Endometrium (tissue), 2 donors: Measurements from ENCODE around the gene PEX16.

Source experiments
- FAIRE-seq: peaks from 2 replicates; lab custom pipeline; 2012; peaks lifted over from hg19 to GRCh38; lab: Jason Lieb, UNC
- donor health status: control.
- donor health status: control.

PEX16 gene

DNA sequence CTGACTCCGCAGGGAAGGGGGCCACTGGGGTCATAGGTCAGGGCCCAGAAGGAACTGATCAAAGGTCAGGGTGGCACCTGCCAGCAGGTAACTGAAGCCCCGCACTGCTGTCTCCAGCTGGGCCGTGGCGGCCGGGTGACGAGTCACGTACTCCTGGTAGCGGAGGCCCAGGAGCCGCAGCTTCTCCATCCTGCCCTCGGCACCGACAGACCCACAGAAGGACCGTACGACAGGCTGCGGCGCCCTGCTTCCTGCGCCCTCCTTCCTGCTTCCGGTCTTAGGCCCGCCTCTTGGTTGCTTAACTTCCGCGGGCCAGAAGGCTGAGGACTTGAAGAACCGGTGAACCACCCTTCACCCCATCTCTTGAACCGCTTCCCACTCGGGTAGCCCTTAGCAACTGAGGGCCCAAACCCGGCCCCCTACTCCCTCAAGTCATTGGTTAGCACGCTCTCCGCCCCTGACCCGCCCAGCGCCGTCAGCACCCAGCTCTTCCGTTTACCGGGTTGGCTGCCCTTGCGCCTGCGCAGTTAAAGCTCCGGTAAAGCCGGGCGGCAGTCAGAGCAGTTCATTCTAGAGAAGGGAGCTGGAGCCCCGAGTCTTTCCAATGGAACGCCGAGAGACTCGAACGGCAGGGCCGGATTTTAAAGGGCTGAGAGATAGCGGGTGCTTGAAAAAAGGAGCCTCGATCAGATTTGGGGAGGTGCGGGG lies at the start of gene PEX16:
Gene PEX16, minus strand, starts transcription at position 255 of the 708 bp plus-strand sequence. Its CDS starts 66 bp downstream, at position 189.
- peak; percentile 88 for FAIRE-seq

DNA sequence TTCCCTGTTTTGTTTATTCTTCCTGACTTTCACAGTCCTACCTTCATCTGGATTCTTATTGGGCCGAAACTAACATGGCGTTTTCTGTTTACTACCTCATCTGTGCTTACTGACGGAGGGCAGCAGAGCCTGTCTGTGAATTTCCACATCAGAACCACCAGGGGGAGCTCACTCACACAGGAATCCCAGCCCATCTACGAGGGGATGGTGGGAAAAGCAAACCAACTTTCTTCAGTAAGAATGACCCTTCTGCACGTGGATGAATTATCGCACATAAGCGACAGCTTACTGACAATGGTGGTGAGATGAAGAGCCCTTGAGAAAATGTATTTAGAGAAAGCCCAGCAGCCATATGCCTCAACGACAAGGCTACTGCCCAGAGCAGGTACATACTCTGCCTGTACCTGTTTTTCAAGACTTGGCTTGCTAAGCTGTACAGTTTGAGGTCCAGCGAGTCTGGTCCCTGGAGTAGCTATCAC lies 47.3 kb upstream of the PEX16 start:
- FAIRE-seq, result peak; percentile 54

DNA sequence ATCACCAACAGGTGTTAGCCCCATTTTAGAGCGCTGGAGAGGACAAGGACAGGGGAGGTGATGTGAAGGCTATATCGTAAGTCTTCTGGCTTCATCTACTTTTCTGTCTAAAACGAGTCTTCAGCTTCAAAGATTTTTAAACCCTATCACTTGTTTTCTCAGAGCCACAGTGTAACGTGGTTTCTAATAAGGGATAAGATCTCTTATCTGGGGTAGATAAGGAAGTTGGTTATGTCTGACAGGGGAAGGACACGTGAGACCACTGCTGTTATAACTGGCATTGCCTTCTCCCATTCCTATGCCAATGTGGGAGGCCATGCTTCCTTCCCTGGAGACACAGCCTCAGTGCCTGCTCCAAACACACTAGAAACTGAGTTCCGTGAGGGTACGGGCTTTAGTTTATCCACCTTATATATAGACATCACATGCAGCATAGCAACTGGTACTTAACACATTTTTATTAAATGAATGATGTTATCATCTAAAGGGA lies 44.1 kb upstream of the PEX16 start:
- no peak for FAIRE-seq

DNA sequence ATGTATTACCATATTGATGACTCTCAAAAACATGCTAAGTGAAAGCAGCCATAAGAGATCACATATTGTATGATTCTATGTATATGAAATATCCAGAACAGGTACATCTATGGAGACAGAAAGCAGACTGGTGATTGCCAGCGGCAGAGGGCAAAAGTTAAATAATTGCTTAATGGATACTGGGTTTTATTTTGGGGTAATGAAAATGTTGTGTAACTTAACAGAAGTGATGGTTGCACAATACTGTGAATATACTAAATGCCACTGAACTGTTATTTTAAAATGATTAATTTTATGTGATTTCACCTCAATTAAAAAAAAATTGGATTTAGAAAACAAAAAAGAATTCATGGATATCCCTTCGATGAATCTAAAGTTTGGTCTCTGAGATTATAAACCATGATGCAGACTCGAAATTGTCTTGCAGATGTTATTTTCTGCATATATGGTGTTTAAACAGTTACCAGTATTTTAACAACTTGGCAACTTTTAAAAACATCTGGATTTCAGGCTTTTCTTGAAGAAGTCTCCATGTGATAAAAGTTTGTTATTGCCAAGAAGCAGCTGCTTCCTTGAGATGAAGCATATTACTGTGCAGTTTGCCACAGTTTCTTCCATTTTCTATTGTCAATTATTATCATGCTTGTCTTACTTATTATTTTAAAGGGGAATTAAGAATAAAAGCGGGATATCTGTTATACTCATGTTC lies 42.9 kb upstream of the PEX16 start:
- FAIRE-seq, result peak; percentile 93

DNA sequence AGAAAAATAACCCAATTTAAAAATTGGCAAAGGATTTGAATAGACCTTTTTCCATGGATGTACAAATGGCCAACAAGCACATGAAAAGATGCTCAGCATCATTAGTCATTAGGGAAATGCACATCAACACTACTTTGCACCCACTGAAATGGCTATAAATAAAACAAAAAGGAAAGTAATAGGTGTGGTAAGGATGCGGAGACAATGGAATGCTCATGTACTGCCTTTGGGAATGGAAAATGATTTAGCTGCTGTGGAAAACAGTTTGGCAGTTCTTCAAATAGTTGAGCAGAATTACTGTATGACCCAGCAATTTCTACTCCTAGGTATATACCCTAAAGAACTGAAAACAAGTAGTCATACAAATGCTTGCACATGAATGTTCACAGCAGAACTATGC lies 42.2 kb upstream of the PEX16 start:
- no peak for FAIRE-seq

DNA sequence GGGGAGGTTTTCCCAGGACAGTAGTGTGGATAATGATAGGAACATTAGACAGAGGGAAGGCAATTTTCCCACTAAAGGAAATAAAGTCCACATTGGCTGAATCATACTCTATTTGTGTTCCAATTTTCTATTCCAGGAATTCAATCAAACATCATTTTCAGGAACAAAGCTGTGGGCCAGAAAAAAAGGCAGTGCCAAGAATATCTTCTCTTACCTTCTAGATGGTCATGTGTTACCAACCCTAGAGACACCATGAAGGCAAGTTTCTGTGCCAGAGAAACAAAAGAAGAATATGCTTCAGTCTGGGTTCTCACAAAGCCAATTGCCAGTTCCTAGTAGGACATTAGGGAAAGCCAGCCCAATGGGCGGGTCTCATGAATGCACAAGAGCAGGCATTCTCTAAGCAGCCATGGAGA lies 32.3 kb upstream of the PEX16 start:
- FAIRE-seq, result no peak

DNA sequence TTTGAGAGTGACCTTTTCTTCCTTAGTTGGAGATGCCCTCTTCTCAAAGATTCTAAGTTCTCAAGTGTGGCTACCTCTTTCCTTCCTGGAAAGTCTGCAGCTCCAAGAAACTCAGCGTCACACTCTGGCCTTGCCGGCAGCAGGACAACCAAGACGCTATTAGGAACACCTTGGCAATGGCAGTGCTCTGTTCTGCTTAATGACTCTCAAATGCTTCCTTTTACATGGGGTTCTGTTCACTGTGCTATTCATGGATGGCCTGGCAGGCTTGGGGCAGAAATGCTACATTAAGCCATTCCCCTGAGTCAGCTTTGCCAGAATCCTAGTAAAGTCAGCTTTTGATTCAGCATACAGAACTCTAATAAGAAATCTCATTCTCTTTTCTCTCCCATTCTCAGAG lies 30.7 kb upstream of the PEX16 start:
- no peak for FAIRE-seq

DNA sequence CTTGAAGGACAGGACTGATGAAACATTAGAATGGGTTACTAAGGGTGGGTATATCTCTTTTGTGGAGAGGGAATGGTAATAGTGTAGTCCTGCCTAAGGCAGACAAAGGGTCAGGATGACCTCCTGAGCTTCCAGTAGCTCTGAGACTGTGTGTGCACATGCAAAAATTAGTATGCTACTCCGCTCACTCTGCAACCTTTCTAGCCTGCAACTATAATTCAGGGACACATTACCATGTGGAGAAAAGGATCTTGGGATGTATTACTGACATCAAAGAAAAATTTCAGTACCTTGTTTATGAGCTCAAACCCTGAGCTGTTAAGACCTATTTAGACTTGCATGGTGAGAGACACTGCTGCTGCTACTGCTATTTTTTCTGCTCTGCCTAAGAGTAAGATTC lies 30.2 kb upstream of the PEX16 start:
- FAIRE-seq, result no peak

DNA sequence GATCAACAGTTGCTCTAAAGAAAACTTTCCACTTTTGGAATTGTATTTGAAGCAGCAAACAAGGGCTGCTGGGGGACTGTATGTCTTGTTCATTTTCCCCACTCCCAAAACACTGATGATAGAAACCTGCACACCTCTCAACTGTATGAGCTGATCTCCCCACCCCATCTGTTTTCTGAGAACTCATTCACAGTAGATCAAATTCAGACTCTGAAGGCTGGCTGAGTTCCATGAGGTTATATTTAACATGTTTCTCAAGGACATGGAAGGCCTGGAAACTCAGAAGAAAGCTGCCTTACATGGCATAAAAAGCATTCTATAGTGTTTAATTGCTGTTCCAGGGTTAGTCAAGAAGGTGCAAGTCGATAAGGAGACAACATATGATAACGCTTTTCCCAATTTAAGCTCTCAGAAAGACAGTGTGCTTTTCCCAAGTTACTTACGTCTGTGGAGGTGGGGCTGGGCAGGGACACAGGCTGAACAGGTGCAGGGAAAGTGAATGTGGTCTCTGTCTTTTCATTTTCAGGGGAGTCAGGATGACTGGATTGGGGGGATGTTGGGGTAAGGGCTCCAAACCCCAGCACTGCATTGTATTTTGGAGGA lies 27.8 kb upstream of the PEX16 start:
- no peak for FAIRE-seq

DNA sequence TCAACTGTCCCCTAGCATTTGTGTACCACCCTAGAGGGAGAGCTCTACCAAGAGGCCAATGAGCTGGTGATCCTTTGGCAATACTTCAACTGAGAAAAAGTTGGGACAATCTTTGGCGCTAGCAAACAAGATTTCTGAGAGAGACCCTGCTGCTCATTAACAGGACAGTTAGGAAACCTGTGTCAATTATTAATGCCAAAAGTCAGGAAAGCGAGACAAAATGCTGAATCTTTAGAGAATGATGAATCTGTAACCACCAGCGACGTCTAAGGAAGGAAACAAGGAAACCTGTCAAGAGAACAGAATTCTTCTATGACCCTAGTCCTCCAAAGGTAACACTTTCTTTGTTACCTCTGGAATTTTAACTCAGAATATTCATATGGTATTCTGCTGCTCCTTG lies 24.7 kb upstream of the PEX16 start:
- FAIRE-seq, result no peak

DNA sequence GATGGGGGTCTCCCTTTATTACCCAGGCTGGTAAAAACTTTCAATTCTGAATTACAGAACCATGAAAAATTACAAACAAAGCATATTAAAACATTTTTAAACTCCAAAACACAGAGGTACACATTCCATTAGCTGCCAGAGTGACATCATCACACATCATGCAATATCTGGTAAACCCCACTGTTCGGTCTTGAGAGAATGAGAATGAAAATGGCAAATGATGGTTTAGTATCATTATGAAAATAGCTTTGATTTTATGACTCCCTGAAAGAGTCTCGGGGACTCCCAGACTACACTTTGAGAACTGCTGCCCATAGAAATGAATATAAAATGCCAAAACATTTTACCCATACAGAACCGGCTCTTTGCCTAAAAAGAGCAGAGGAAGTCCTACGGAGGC lies 23.6 kb upstream of the PEX16 start:
- no peak for FAIRE-seq

DNA sequence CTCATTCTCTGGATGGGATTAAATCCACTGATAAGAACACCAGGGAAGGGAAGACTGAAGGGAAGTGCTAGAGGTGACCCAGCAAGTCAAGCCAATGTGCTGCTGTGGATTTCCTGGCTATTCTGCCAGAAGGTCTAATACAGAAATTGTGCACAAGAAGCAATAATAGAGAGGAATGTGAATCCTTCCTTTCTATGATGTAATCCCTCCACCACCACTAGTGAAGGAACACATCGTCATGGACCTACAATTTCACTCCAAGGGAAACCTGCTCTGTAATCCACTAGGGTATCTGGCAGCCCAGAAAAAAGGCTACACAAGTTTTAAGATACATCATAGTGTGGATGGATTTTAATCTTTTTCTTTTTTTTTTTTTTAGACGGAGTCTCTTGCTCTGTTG lies 22.2 kb upstream of the PEX16 start:
- no peak for FAIRE-seq

DNA sequence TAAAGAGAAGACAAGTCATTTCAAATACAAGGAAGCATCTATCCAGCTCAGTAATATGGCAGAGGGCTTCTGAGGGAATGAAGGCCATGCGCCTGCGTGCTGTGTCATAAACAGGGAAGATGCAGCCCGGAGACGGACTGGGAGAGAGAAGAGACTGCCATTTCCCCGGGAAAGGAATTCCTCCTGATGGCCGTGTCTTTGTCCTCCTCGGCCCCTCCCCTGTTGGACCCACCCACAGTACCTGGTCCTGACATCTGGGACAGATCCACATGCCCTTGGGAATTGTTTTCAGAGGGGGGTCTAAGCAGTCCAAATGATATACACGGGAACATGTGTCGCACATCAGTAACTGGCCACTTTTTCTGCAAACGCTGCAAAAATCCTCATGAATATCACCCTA lies 20.2 kb upstream of the PEX16 start:
- no peak for FAIRE-seq

DNA sequence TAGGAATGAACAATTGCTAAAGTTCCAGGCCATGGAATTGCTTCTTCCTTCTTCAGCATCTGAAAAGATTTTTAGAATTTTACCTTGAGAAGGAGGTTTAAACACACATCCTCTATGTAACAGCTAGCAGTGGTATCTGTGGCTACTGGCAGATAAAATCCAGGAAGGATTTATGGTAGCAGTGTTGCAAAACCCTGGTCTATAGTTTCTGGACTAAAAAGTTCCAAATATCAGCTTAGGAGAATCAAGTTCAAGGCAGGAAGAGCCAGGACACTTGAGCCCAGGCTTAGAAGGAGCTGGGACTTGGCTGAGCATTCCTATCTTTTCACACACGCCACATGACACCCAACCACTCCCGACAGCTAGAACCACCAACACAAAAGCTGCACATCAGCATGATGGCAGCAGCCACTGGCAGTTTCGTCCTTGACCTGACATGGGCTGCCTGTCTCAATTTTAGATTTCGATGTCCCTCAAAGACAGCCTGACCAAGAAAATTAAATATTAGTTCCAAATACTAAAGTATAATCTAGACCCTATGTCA lies 18.9 kb upstream of the PEX16 start:
- no peak for FAIRE-seq

DNA sequence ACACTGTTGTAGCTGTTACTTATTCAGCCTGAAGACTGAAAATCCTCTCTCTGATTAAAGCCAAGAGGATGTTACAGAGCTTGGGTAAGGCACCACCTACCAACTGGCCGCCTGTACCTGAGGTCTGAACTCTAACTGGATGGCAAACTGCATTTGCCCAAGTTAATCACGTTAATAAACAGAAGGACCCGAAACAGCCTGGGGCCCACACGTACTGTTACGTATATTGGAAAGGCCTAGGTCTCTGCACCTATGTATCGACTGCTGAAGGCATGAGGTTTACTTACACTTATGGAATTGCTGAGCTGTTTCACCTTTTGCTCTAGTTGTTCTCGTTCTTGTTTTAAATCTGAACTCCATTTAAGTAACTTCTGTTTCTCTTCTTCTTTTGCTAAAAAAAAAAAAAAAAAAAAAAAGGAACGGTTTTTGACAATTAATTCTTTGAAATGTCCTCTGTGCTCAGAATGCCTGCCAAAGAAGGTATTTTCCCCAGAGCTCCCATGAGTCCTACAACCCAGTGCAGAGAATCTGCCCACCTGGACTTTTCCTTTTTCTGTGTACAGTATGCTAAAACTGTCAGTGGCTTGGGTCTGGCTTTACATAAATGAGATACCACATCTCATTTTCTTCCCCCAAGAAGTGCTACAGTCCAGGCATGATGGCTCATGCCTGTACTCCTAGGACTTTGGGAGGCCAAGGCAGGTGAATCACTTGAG lies 17.8 kb upstream of the PEX16 start:
- no peak for FAIRE-seq

DNA sequence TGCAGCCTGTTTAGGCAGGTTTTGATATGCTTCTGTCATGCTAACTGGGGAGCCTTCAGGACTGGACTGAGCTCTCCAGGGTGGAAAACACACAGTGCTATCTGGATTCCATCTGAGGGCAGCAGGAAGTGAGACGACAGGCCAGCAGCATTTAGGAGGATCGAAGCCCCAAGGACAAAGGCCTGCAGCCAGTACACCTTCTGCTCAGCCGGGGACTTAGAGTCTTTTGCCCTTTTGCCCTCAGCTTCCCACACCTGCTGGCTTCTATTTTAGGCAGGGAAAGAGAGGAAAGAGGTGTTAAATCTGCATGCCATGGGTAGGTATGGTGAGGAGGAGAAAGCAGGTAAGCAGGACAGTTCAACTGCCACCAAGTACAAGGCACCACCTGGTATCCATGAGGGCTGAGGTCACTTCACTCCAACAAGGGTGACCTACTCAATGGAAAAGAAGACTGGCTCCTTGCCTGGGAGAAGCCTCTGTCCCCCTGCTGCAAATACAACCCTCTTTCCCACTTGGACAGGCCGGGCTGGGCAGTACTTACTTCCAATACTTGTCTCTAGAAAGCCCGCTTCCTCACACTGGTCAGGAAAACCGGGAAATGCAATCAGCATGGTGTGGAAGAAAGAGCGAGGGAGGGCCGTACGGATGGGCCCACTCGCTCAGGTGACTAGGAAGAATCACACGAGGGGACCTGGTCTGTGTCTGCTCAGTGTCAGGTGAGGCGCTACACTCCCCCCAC lies 17.1 kb upstream of the PEX16 start:
- no peak for FAIRE-seq

DNA sequence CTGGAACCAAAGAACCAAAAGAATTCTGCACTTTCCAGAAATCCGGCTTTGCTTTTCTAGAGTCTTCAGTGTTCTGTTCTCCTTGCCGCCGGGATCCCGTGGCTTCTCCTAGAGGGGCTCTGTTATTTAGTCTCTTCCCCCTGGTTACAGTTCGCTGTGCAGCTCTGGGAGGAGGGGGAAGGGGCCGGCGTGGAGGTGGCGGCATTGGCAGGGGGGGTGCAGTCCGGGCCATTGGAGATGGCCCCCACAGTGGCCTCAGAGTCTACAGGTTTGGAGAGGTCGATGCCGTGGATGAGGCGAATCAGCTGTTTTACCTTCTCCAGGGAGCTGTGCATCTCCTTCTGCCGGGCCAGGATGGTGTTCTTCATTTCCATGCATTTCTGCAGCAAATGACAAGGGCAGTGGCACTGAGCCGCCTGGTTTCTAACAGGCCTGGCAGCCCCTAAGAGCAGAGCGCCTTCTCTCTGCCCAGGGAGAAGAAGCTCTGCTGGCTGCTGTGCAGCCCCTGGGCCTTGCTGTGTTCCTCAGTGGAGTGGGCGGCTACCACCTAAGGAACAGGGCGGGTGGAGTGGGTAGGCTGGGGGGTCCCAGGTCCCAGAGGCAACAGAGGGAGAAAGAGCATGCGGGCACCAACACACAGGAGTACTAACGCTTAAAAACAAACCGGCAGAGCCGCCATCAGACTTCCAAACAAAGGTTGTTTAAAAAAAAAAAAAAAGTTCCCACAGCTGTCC lies 16.3 kb upstream of the PEX16 start:
- FAIRE-seq, result no peak

DNA sequence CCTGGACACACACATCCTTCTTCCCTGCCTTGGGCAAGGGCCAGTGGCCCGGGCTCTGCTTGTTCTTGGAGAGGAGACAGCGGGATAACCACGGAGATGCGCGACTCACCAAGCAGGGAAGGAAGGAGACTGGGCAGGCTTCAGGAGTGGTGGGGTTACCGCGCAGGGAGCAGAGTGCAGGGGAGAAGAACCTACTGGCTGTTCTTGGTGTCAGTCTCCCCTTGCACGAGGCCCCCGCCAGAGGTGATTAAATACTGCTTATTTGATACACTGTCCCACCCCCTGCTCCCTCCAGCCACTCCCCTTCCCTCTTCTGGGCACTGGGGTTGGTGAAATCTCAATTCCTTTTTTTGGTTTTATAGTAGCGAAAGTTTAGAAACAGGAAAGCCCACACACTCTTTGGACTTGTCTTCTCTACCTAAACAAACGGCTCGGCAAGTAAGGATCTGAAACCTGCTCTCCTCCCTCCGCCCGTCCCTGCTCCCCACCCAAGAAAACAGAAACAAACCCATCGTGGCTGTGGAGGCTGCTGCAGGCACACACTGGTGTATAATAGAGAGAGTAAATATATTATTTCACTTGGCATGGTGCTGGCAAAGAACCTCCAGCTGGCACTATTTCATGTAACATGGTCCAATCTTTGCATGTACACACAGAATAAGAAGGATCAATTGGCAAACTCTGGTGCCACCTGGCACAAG lies 15.6 kb upstream of the PEX16 start:
- no peak for FAIRE-seq

DNA sequence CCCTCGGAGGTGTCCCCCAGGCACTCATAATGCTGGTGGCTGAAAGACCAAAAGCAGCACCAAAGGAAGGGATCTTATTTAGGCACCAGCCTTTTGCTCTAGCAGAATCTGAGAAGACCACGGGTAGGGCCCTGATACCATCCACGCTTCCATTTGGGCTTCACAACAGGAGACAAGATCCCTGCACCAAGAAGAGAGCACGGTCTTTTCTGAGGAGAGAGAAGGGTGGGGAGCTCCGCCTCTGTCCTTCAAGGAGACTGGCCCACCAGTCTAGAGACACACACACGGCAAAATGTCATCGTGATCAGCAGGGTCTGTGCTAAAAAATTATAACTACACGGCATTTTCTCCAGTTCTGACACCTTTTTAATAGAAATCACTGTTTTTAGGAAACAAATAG lies 14.5 kb upstream of the PEX16 start:
- FAIRE-seq, result no peak

DNA sequence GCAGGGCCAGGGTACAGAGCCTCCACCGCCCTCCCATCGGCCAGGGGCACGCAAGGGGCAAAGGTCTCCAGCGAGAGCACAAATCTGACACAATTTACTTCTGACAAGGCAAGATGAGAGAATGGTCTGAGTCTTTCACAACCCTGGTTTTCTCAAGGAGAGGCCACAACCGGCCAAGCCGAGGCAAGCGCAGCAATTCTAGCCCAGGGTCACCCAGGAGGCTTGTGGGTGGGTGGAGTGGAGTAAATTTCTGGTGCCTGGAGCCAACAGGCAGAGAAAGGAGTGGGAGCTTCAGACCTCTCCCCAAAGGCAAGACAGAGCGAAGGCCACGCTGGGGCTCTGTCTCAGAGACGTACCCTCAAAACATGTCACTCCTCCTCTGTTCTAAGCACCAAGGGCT lies 14.1 kb upstream of the PEX16 start:
- no peak for FAIRE-seq
